ENCODE data around the gene CERS6.
A peak's percentile ranks its signal among the peaks of the same experiment; 100 is the strongest.

The CERS6 gene

GRCh38 chr2:168736649-168737445, 280.8 kb downstream of the CERS6 start:
- Histone ChIP-seq H3K14ac (ENCODE audit: low read length) (no peak overlapping the region), H3K4ac (ENCODE audit: low read length) (no peak overlapping the region), H3K4me2 (ENCODE audit: insufficient read depth, low read length, poor library complexity, severe bottlenecking) (no peak overlapping the region), H3K79me1 (ENCODE audit: low read depth, low read length) (no peaks in the 10 kb centered on the region), H4K8ac (ENCODE audit: low read depth, low read length) (no peak overlapping the region), H2BK15ac (ENCODE audit: low read length) (no peak overlapping the region), H3K23ac (ENCODE audit: low read depth, low read length, poor library complexity) (no peak overlapping the region), H3K27ac (replicated peaks; ENCODE audit: low read length) (no peak overlapping the region), H3K18ac (ENCODE audit: low read length) (no peak overlapping the region), H3K9me3 (replicated peaks in 1 of 2; ENCODE audit: control insufficient read depth in 2 of 2, insufficient read depth in 1 of 2, low read depth in 1 of 2, low read length in 2 of 2) (no peaks in the 10 kb centered on the region), H4K91ac (ENCODE audit: low read depth, low read length, poor library complexity) (no peak overlapping the region), H3K27me3 (ENCODE audit: control insufficient read depth in 3 of 3, insufficient read depth in 3 of 3, low read depth in 1 of 3, low read length in 3 of 3) (no peaks in the 10 kb centered on the region), H2BK120ac (ENCODE audit: low read depth, low read length) (no peak overlapping the region), H2BK5ac (ENCODE audit: low read length) (no peak overlapping the region), H3K4me1 (ENCODE audit: control insufficient read depth in 2 of 2, insufficient read depth in 1 of 2, low read depth in 1 of 2, low read length in 2 of 2) (peaks cover 0 to 9% of the 10 kb centered on the region in 2 donors), H3K4me3 (ENCODE audit: low read length in 2 of 2) (peak overlapping the region in 1 of 2 donors; percentile 51), H2AK5ac (ENCODE audit: low read depth, low read length) (no peak overlapping the region), H3K36me3 (replicated peaks in 1 of 2; ENCODE audit: control insufficient read depth in 2 of 2, insufficient read depth in 2 of 2, low read length in 2 of 2) (no peaks in the 10 kb centered on the region), H2BK12ac (ENCODE audit: low read length) (no peak overlapping the region), H2AFZ (ENCODE audit: low read length) (no peak overlapping the region), H3K9ac (ENCODE audit: low read depth, low read length, poor library complexity) (no peak overlapping the region)
- no peak for DNase-seq (ENCODE audit: low spot score)
- no CpG with 5 or more reads among the region's 12 CpGs for WGBS, 2 donors (ENCODE audit: extremely low coverage in 2 of 2, insufficient read length in 2 of 2, insufficient replicate concordance in 1 of 2)

GRCh38 chr2:168738062-168738461, 282.0 kb downstream of the CERS6 start:
- Histone ChIP-seq H3K4me3 (ENCODE audit: low read length in 2 of 2) (no peak overlapping the region), H2BK5ac (ENCODE audit: low read length) (no peak overlapping the region), H3K18ac (ENCODE audit: low read length) (no peak overlapping the region), H3K27ac (replicated peaks; ENCODE audit: low read length) (no peak overlapping the region), H2BK120ac (ENCODE audit: low read depth, low read length) (no peak overlapping the region), H3K79me1 (ENCODE audit: low read depth, low read length) (no peaks in the 10 kb centered on the region), H3K4me1 (ENCODE audit: control insufficient read depth in 2 of 2, insufficient read depth in 1 of 2, low read depth in 1 of 2, low read length in 2 of 2) (peaks cover 0 to 6% of the 10 kb centered on the region in 2 donors), H4K91ac (ENCODE audit: low read depth, low read length, poor library complexity) (no peak overlapping the region), H2AFZ (ENCODE audit: low read length) (no peak overlapping the region), H2BK15ac (ENCODE audit: low read length) (no peak overlapping the region), H3K23ac (ENCODE audit: low read depth, low read length, poor library complexity) (no peak overlapping the region), H2BK12ac (ENCODE audit: low read length) (no peak overlapping the region), H3K27me3 (ENCODE audit: control insufficient read depth in 3 of 3, insufficient read depth in 3 of 3, low read depth in 1 of 3, low read length in 3 of 3) (no peaks in the 10 kb centered on the region), H3K4ac (ENCODE audit: low read length) (no peak overlapping the region), H3K9me3 (replicated peaks in 1 of 2; ENCODE audit: control insufficient read depth in 2 of 2, insufficient read depth in 1 of 2, low read depth in 1 of 2, low read length in 2 of 2) (no peaks in the 10 kb centered on the region), H2AK5ac (ENCODE audit: low read depth, low read length) (no peak overlapping the region), H3K9ac (ENCODE audit: low read depth, low read length, poor library complexity) (no peak overlapping the region), H3K4me2 (ENCODE audit: insufficient read depth, low read length, poor library complexity, severe bottlenecking) (no peak overlapping the region), H3K14ac (ENCODE audit: low read length) (no peak overlapping the region), H4K8ac (ENCODE audit: low read depth, low read length) (no peak overlapping the region), H3K36me3 (replicated peaks in 1 of 2; ENCODE audit: control insufficient read depth in 2 of 2, insufficient read depth in 2 of 2, low read length in 2 of 2) (no peaks in the 10 kb centered on the region)
- DNase-seq (ENCODE audit: low spot score), result no peak
- WGBS, 2 donors (ENCODE audit: extremely low coverage in 2 of 2, insufficient read length in 2 of 2, insufficient replicate concordance in 1 of 2), result no CpG with 5 or more reads among the region's 1 CpG

- Histone ChIP-seq H2AFZ (ENCODE audit: low read length) (no peak overlapping the region), H3K14ac (ENCODE audit: low read length) (no peak overlapping the region), H3K79me1 (ENCODE audit: low read depth, low read length) (no peaks in the 10 kb centered on the region), H2BK120ac (ENCODE audit: low read depth, low read length) (no peak overlapping the region), H3K36me3 (replicated peaks in 1 of 2; ENCODE audit: control insufficient read depth in 2 of 2, insufficient read depth in 2 of 2, low read length in 2 of 2) (no peaks in the 10 kb centered on the region), H3K18ac (ENCODE audit: low read length) (no peak overlapping the region), H4K8ac (ENCODE audit: low read depth, low read length) (no peak overlapping the region), H3K4me2 (ENCODE audit: insufficient read depth, low read length, poor library complexity, severe bottlenecking) (no peak overlapping the region), H3K4ac (ENCODE audit: low read length) (no peak overlapping the region), H2AK5ac (ENCODE audit: low read depth, low read length) (no peak overlapping the region), H3K9me3 (replicated peaks in 1 of 2; ENCODE audit: control insufficient read depth in 2 of 2, insufficient read depth in 1 of 2, low read depth in 1 of 2, low read length in 2 of 2) (no peaks in the 10 kb centered on the region), H3K4me3 (ENCODE audit: low read length in 2 of 2) (no peak overlapping the region), H2BK5ac (ENCODE audit: low read length) (no peak overlapping the region), H2BK15ac (ENCODE audit: low read length) (no peak overlapping the region), H3K27ac (replicated peaks; ENCODE audit: low read length) (no peak overlapping the region), H3K4me1 (ENCODE audit: control insufficient read depth in 2 of 2, insufficient read depth in 1 of 2, low read depth in 1 of 2, low read length in 2 of 2) (peaks cover 0 to 6% of the 10 kb centered on the region in 2 donors), H3K9ac (ENCODE audit: low read depth, low read length, poor library complexity) (no peak overlapping the region), H3K23ac (ENCODE audit: low read depth, low read length, poor library complexity) (no peak overlapping the region), H4K91ac (ENCODE audit: low read depth, low read length, poor library complexity) (no peak overlapping the region), H3K27me3 (ENCODE audit: control insufficient read depth in 3 of 3, insufficient read depth in 3 of 3, low read depth in 1 of 3, low read length in 3 of 3) (no peaks in the 10 kb centered on the region), H2BK12ac (ENCODE audit: low read length) (no peak overlapping the region)
- no peak for DNase-seq (ENCODE audit: low spot score)
- no CpG with 5 or more reads among the region's 3 CpGs for WGBS, 2 donors (ENCODE audit: extremely low coverage in 2 of 2, insufficient read length in 2 of 2, insufficient replicate concordance in 1 of 2)
These were observed 284.3 kb downstream of the CERS6 start for GRCh38 chr2:168740360-168740759.

GRCh38 chr2:168740788-168741187, 284.7 kb downstream of the CERS6 start:
- H2BK5ac ChIP-seq (ENCODE audit: low read length), result no peak overlapping the region
- no peak overlapping the region for H2AK5ac ChIP-seq (ENCODE audit: low read depth, low read length)
- no peak overlapping the region for H3K9ac ChIP-seq (ENCODE audit: low read depth, low read length, poor library complexity)
- no peak overlapping the region for H4K8ac ChIP-seq (ENCODE audit: low read depth, low read length)
- no peak overlapping the region for H2BK12ac ChIP-seq (ENCODE audit: low read length)
- H3K4me1 ChIP-seq (ENCODE audit: control insufficient read depth in 2 of 2, insufficient read depth in 1 of 2, low read depth in 1 of 2, low read length in 2 of 2), result peaks cover 0 to 6% of the 10 kb centered on the region in 2 donors
- WGBS, 2 donors (ENCODE audit: extremely low coverage in 2 of 2, insufficient read length in 2 of 2, insufficient replicate concordance in 1 of 2), result no CpG with 5 or more reads among the region's 3 CpGs
- no peak overlapping the region for H2BK15ac ChIP-seq (ENCODE audit: low read length)
- no peaks in the 10 kb centered on the region for H3K36me3 ChIP-seq (replicated peaks in 1 of 2; ENCODE audit: control insufficient read depth in 2 of 2, insufficient read depth in 2 of 2, low read length in 2 of 2)
- H3K4me2 ChIP-seq (ENCODE audit: insufficient read depth, low read length, poor library complexity, severe bottlenecking), result no peak overlapping the region
- no peak overlapping the region for H2AFZ ChIP-seq (ENCODE audit: low read length)
- H3K14ac ChIP-seq (ENCODE audit: low read length), result no peak overlapping the region
- no peaks in the 10 kb centered on the region for H3K9me3 ChIP-seq (replicated peaks in 1 of 2; ENCODE audit: control insufficient read depth in 2 of 2, insufficient read depth in 1 of 2, low read depth in 1 of 2, low read length in 2 of 2)
- no peak overlapping the region for H3K18ac ChIP-seq (ENCODE audit: low read length)
- no peak overlapping the region for H3K4me3 ChIP-seq (ENCODE audit: low read length in 2 of 2)
- no peaks in the 10 kb centered on the region for H3K27me3 ChIP-seq (ENCODE audit: control insufficient read depth in 3 of 3, insufficient read depth in 3 of 3, low read depth in 1 of 3, low read length in 3 of 3)
- no peak overlapping the region for H3K23ac ChIP-seq (ENCODE audit: low read depth, low read length, poor library complexity)
- H3K79me1 ChIP-seq (ENCODE audit: low read depth, low read length), result no peaks in the 10 kb centered on the region
- H4K91ac ChIP-seq (ENCODE audit: low read depth, low read length, poor library complexity), result no peak overlapping the region
- no peak for DNase-seq (ENCODE audit: low spot score)
- H2BK120ac ChIP-seq (ENCODE audit: low read depth, low read length), result no peak overlapping the region
- no peak overlapping the region for H3K4ac ChIP-seq (ENCODE audit: low read length)
- H3K27ac ChIP-seq (replicated peaks; ENCODE audit: low read length), result no peak overlapping the region

All from neuronal stem cell (in vitro differentiated cells).